IMR-90 (cell line): ENCODE data around the gene GALNT7. TPM values are rescaled to one million over a fixed set of nuclear protein-coding genes. Genes with fewer than 3 reads are reported as not detected.

ENCODE experiments used
- ATAC-seq: fragments of 200-7000 bp; cut with Tn5 transposase; 2 replicates; pipeline ENCODE4 v1.9.1; 2020; ENCODE audit warnings: low read depth, mild to moderate bottlenecking, moderate library complexity
- BruUV-seq: library from RNA; stranded (reverse); fragments of 400-500 nt; replicated peaks from 2 replicates; lab custom pipeline; 2021; lab: Mats Ljungman, UMichigan
- CTCF ChIA-PET: fragments of 300-600 bp; formaldehyde crosslinking; extraction: SDS; loops from one replicate; lab custom pipeline; 2021; ENCODE audit warnings: antibody characterized with exemption; lab: Yijun Ruan, JAX
- POLR2A ChIA-PET: fragments of 300-600 bp; sonication (Branson Sonifier 250); formaldehyde crosslinking; loops from one replicate; lab custom pipeline; 2022; ENCODE audit warnings: antibody characterized with exemption; ENCODE audit not compliant: unreplicated experiment; lab: Charles Lee
- DNase-seq: peaks from one replicate; pipeline ENCODE4 v3.0.0; 2013
- H2AFZ ChIP-seq: replicated peaks from 2 replicates; pipeline ENCODE3; 2013; ENCODE audit warnings: low read length, mild to moderate bottlenecking; ENCODE audit not compliant: poor library complexity
- H2AK5ac ChIP-seq: 2 replicates; pipeline ENCODE4 v1.6.1; 2013; ENCODE audit warnings: low read depth, low read length, inconsistent platforms
- H2AK9ac ChIP-seq: replicated peaks from 2 replicates; pipeline ENCODE3; 2013; ENCODE audit warnings: mild to moderate bottlenecking, low read depth, low read length, moderate library complexity; ENCODE audit not compliant: poor library complexity
- H2BK120ac ChIP-seq: 2 replicates; pipeline ENCODE4 v1.6.1; 2013; ENCODE audit warnings: low read depth, low read length, inconsistent platforms
- H2BK15ac ChIP-seq: 3 replicates; pipeline ENCODE4 v1.6.1; 2013; ENCODE audit warnings: low read depth, low read length, inconsistent platforms
- H2BK20ac ChIP-seq: 2 replicates; pipeline ENCODE4 v1.6.1; 2013; ENCODE audit warnings: low read depth, mild to moderate bottlenecking, inconsistent platforms, low read length, moderate library complexity
- H2BK5ac ChIP-seq: 2 replicates; pipeline ENCODE4 v1.6.1; 2013; ENCODE audit warnings: mild to moderate bottlenecking, low read depth, low read length, inconsistent platforms; ENCODE audit not compliant: poor library complexity, severe bottlenecking
- H3K14ac ChIP-seq: replicated peaks from 2 replicates; pipeline ENCODE4 v1.6.1; 2013; ENCODE audit warnings: low read depth, low read length, inconsistent platforms
- H3K18ac ChIP-seq: 2 replicates; pipeline ENCODE4 v1.6.1; 2013; ENCODE audit warnings: low read depth, low read length, control low read depth
- H3K23ac ChIP-seq: 2 replicates; pipeline ENCODE4 v1.6.1; 2013; ENCODE audit warnings: low read depth, low read length, inconsistent platforms
- H3K27ac ChIP-seq: 2 replicates; pipeline ENCODE4 v1.5.1; 2013; ENCODE audit warnings: mild to moderate bottlenecking, control low read depth, low read length; ENCODE audit not compliant: insufficient read depth
- H3K27me3 ChIP-seq: 2 replicates; pipeline ENCODE4 v1.6.1; 2013; ENCODE audit warnings: low read length; ENCODE audit not compliant: control insufficient read depth, insufficient read depth
- H3K36me3 ChIP-seq: 2 replicates; pipeline ENCODE4 v1.6.1; 2013; ENCODE audit warnings: low read length, mixed read lengths; ENCODE audit not compliant: control insufficient read depth, insufficient read depth
- H3K4ac ChIP-seq: 2 replicates; pipeline ENCODE4 v1.6.1; 2013; ENCODE audit warnings: low read depth, low read length, inconsistent platforms
- H3K4me1 ChIP-seq: 2 replicates; pipeline ENCODE4 v1.6.1; 2013; ENCODE audit warnings: low read length, mixed read lengths; ENCODE audit not compliant: control insufficient read depth, insufficient read depth
- H3K4me2 ChIP-seq: 2 replicates; pipeline ENCODE4 v1.6.1; 2013; ENCODE audit warnings: low read depth, mild to moderate bottlenecking, control low read depth, low read length, moderate library complexity
- H3K4me3 ChIP-seq: 2 replicates; pipeline ENCODE4 v1.5.1; 2013; ENCODE audit warnings: low read depth, mild to moderate bottlenecking, control low read depth, low read length, moderate library complexity; ENCODE audit not compliant: insufficient read depth
- H3K56ac ChIP-seq: 2 replicates; pipeline ENCODE4 v1.6.1; 2013; ENCODE audit warnings: low read length, inconsistent platforms; ENCODE audit not compliant: insufficient read depth; ENCODE audit errors: extremely low read depth
- H3K79me1 ChIP-seq, 2 experiments: 2 replicates each; pipeline ENCODE4 v1.6.1; 2013; ENCODE audit warnings: low read length in 2 of 2, inconsistent platforms in 1 of 2, low read depth in 1 of 2
- H3K9ac ChIP-seq: 2 replicates; pipeline ENCODE4 v1.6.1; 2013; ENCODE audit warnings: low read depth, low read length, control low read depth
- H3K9me1 ChIP-seq: 2 replicates; pipeline ENCODE4 v1.6.1; 2013; ENCODE audit warnings: low read length, inconsistent platforms; ENCODE audit not compliant: insufficient read depth
- H3K9me3 ChIP-seq: 2 replicates; pipeline ENCODE4 v1.6.1; 2013; ENCODE audit warnings: low read length; ENCODE audit not compliant: control insufficient read depth, insufficient read depth
- H4K20me1 ChIP-seq: 2 replicates; pipeline ENCODE4 v1.6.1; 2013; ENCODE audit warnings: low read length, inconsistent platforms; ENCODE audit not compliant: insufficient read depth
- H4K5ac ChIP-seq: 2 replicates; pipeline ENCODE4 v1.6.1; 2013; ENCODE audit warnings: mild to moderate bottlenecking, low read depth, low read length, control low read depth
- H4K8ac ChIP-seq, 2 experiments: 2 replicates each; pipeline ENCODE4 v1.6.1; 2013; ENCODE audit warnings: low read depth in 2 of 2, low read length in 2 of 2, control low read depth in 1 of 2, inconsistent platforms in 1 of 2
- H4K91ac ChIP-seq: 2 replicates; pipeline ENCODE4 v1.6.1; 2013; ENCODE audit warnings: low read depth, low read length, inconsistent platforms; ENCODE audit not compliant: insufficient read depth
- BHLHE40 ChIP-seq: fragments of 150-350 bp; IDR thresholded peaks from 2 replicates; pipeline ENCODE4 v1.6.1; 2016; ENCODE audit warnings: mild to moderate bottlenecking, low read depth, low read length
- CEBPB ChIP-seq: IDR thresholded peaks from 2 replicates; pipeline ENCODE4 v1.6.1; 2012; ENCODE audit warnings: low read depth, low read length, improper control_type of control experiment
- CHD1 ChIP-seq: IDR thresholded peaks from 2 replicates; pipeline ENCODE4 v1.6.1; 2012; ENCODE audit warnings: low read depth, low read length, improper control_type of control experiment
- CTCF ChIP-seq: conservative IDR thresholded peaks from 2 replicates; pipeline ENCODE4 v1.5.1; 2012; ENCODE audit warnings: mild to moderate bottlenecking, low read depth, low read length, improper control_type of control experiment
- ELK1 ChIP-seq: fragments of 150-350 bp; IDR thresholded peaks from 2 replicates; pipeline ENCODE4 v1.6.1; 2016; ENCODE audit warnings: low read depth, mild to moderate bottlenecking, low read length, moderate library complexity, borderline replicate concordance
- FOS ChIP-seq: fragments of 150-350 bp; IDR thresholded peaks from 2 replicates; pipeline ENCODE4 v1.6.1; 2016; ENCODE audit warnings: low read depth, low read length
- MAFK ChIP-seq: IDR thresholded peaks from 2 replicates; pipeline ENCODE4 v1.6.1; 2012; ENCODE audit warnings: low read depth, low read length, improper control_type of control experiment
- MAZ ChIP-seq: IDR thresholded peaks from 2 replicates; pipeline ENCODE4 v1.6.1; 2012; ENCODE audit warnings: low read depth, mild to moderate bottlenecking, low read length, improper control_type of control experiment, moderate library complexity, borderline replicate concordance
- MXI1 ChIP-seq: IDR thresholded peaks from 2 replicates; pipeline ENCODE4 v1.6.1; 2012; ENCODE audit warnings: low read depth, mild to moderate bottlenecking, low read length, moderate library complexity, borderline replicate concordance
- NFE2L2 ChIP-seq: fragments of 150-350 bp; IDR thresholded peaks from 2 replicates; pipeline ENCODE4 v1.6.1; 2016; ENCODE audit warnings: low read depth, mild to moderate bottlenecking, low read length
- POLR2A ChIP-seq: IDR thresholded peaks from 2 replicates; pipeline ENCODE4 v1.6.1; 2012; ENCODE audit warnings: mild to moderate bottlenecking, low read depth, low read length
- RAD21 ChIP-seq: IDR thresholded peaks from 2 replicates; pipeline ENCODE4 v1.6.1; 2012; ENCODE audit warnings: low read length, improper control_type of control experiment
- RCOR1 ChIP-seq: IDR thresholded peaks from 2 replicates; pipeline ENCODE4 v1.6.1; 2012; ENCODE audit warnings: mild to moderate bottlenecking, low read length, improper control_type of control experiment; ENCODE audit not compliant: insufficient replicate concordance
- RFX5 ChIP-seq: IDR thresholded peaks from 2 replicates; pipeline ENCODE4 v1.8.0; 2012; ENCODE audit warnings: low read depth, mild to moderate bottlenecking, low read length, moderate library complexity
- SMC3 ChIP-seq: fragments of 150-350 bp; IDR thresholded peaks from 2 replicates; pipeline ENCODE4 v1.6.1; 2016; ENCODE audit warnings: low read depth, mild to moderate bottlenecking, antibody characterized with exemption, low read length, moderate library complexity
- USF2 ChIP-seq: fragments of 150-350 bp; IDR thresholded peaks from 2 replicates; pipeline ENCODE4 v1.6.1; 2017; ENCODE audit warnings: mild to moderate bottlenecking, antibody characterized with exemption, low read length, low read depth
- WGBS, 2 experiments: methylation state at CpG; one replicate each; pipeline versions ENCODE4 v1.1.5 to v1.1.7; 2013; ENCODE audit warnings: missing lambda C conversion rate in 2 of 2; ENCODE audit not compliant: insufficient read length in 1 of 2; ENCODE audit errors: extremely low coverage in 2 of 2; 5-methylcytosine and 5-hydroxymethylcytosine counted together
- dilution Hi-C: fragments of 300-500 bp; cut with HindIII; formaldehyde crosslinking; loops from one replicate; pipeline ENCODE4 v1.14.3; 2018; ENCODE audit warnings: low sequenced_read_pairs; ENCODE audit not compliant: unreplicated experiment
- in situ Hi-C: fragments of 300-500 bp; cut with MboI; formaldehyde crosslinking; loops from 3 replicates; pipeline ENCODE4 v1.14.3; 2019; ENCODE audit warnings: low sequenced_read_pairs, inconsistent platforms, mixed read lengths
- intact Hi-C: fragments of 100-400 bp; cut with micrococcal nuclease; formaldehyde crosslinking; loops from 2 replicates; pipeline ENCODE4 v1.10.0; 2022
- polyA plus RNA-seq, 3 experiments: library from polyadenylated mRNA; depleted of rRNA; stranded (reverse); fragments of >200 nt; gene quantifications; 2 replicates each; pipeline ENCODE4 v1.2.3, GENCODE V29; 2012; ENCODE audit warnings: low replicate concordance in 1 of 3
- total RNA-seq: library from RNA; depleted of rRNA; stranded (reverse); fragments of >200 nt; gene quantifications from 2 replicates; pipeline ENCODE4 v1.2.3, GENCODE V29; 2012

GALNT7 gene
- total and polyA plus RNA-seq, 2 of the 4 experiments (the other 2 are of a cell fraction), result 19.1 to 31.2 TPM

- H2BK15ac ChIP-seq, result no peak overlapping the region
- no peak overlapping the region for H2AK9ac ChIP-seq
- no peaks in the 10 kb centered on the region for H3K27me3 ChIP-seq
- no peak overlapping the region for H3K18ac ChIP-seq
- H3K23ac ChIP-seq, result no peak overlapping the region
- H3K36me3 ChIP-seq, result no peaks in the 10 kb centered on the region
- dilution Hi-C loops, result no loop called here
- no peak overlapping the region for H3K27ac ChIP-seq
- no peak overlapping the region for H4K5ac ChIP-seq
- no peak overlapping the region for H3K4me2 ChIP-seq
- H3K79me1 ChIP-seq, result no peaks in the 10 kb centered on the region
- no CpG with 5 or more reads among the region's 1 CpG for WGBS, 2 experiments
- no peaks in the 10 kb centered on the region for H4K20me1 ChIP-seq
- DNase-seq, result no peak
- no peak for ATAC-seq
- H3K4me3 ChIP-seq, result no peak overlapping the region
- no peak overlapping the region for H4K91ac ChIP-seq
- H3K4ac ChIP-seq, result no peak overlapping the region
- no peaks in the 10 kb centered on the region for H3K9me1 ChIP-seq
- no peak overlapping the region for H3K14ac ChIP-seq
- no peak overlapping the region for H2BK120ac ChIP-seq
- H2BK20ac ChIP-seq, result no peak overlapping the region
- ChIA-PET CTCF (no interaction called here), POLR2A (interaction anchor here (0.6 kb wide), 1 partner anchor 13 kb away, joined by 3 read pairs; the partner anchor contains the start of gene HMGB2)
- H4K8ac ChIP-seq, result no peak overlapping the region
- H3K9me3 ChIP-seq, result no peaks in the 10 kb centered on the region
- intact Hi-C loops, result no loop called here
- TF ChIP-seq CTCF, result no peak
- TF ChIP-seq USF2, result no peak
- no peak for TF ChIP-seq MXI1
- TF ChIP-seq MAFK, result no peak
- no peak for TF ChIP-seq POLR2A
- no peak for TF ChIP-seq BHLHE40
- no peak for TF ChIP-seq RFX5
- no peak for TF ChIP-seq CEBPB
- TF ChIP-seq MAZ, result no peak
- TF ChIP-seq RCOR1, result no peak
- no peak for TF ChIP-seq CHD1
- TF ChIP-seq SMC3, result no peak
- TF ChIP-seq RAD21, result no peak
- TF ChIP-seq ELK1, result no peak
- TF ChIP-seq NFE2L2, result no peak
- no peak for TF ChIP-seq FOS
- no peak overlapping the region for H3K56ac ChIP-seq
- in situ Hi-C loops, result no loop called here
- no peak overlapping the region for H2AK5ac ChIP-seq
- no peak overlapping the region for H3K9ac ChIP-seq
- no peak overlapping the region for H2AFZ ChIP-seq
- peaks cover 2% of the 10 kb centered on the region; the same call in 1 of the 2 replicates for H3K4me1 ChIP-seq
- H2BK5ac ChIP-seq, result no peak overlapping the region
- no TSS peak for BruUV-seq
These were observed 178.9 kb downstream of the GALNT7 start for GRCh38 chr4:173347467-173347866.
